Parathyroid adenoma (tissue), 2 donors: Measurements from ENCODE around the gene POU6F2.

ENCODE experiments used
- H2AFZ ChIP-seq: fragments of 300-600 bp; sonication (generic); one replicate; pipeline ENCODE4 v1.7.0; 2017; ENCODE audit warnings: antibody characterized with exemption, mild to moderate bottlenecking
- H3K27ac ChIP-seq: fragments of 300-600 bp; sonication (generic); one replicate; pipeline ENCODE4 v1.7.0; 2017
- H3K27me3 ChIP-seq: fragments of 300-600 bp; sonication (generic); one replicate; pipeline ENCODE4 v1.7.0; 2017; ENCODE audit warnings: low read length; ENCODE audit not compliant: control insufficient read depth, insufficient read depth
- H3K36me3 ChIP-seq: fragments of 300-600 bp; sonication (generic); one replicate; pipeline ENCODE4 v1.7.0; 2017; ENCODE audit warnings: low read length; ENCODE audit not compliant: control insufficient read depth, insufficient read depth
- H3K4me1 ChIP-seq: fragments of 300-600 bp; sonication (generic); one replicate; pipeline ENCODE4 v1.7.0; 2017; ENCODE audit warnings: control low read depth
- H3K4me2 ChIP-seq: fragments of 300-600 bp; sonication (generic); one replicate; pipeline ENCODE4 v1.7.0; 2017; ENCODE audit warnings: low read length
- H3K4me3 ChIP-seq: fragments of 300-600 bp; sonication (generic); one replicate; pipeline ENCODE4 v1.7.0; 2017; ENCODE audit warnings: low read depth, low read length
- H3K79me2 ChIP-seq: fragments of 300-600 bp; sonication (generic); one replicate; pipeline ENCODE4 v1.7.0; 2017; ENCODE audit warnings: control low read depth
- H3K9ac ChIP-seq: fragments of 300-600 bp; sonication (generic); one replicate; pipeline ENCODE4 v1.7.0; 2017; ENCODE audit warnings: mild to moderate bottlenecking
- H3K9me3 ChIP-seq: fragments of 300-600 bp; sonication (generic); one replicate; pipeline ENCODE4 v1.7.0; 2017; ENCODE audit warnings: low read length; ENCODE audit not compliant: control insufficient read depth
- CTCF ChIP-seq: fragments of 300-600 bp; sonication (generic); IDR thresholded peaks from one replicate; pipeline ENCODE4 v1.7.0; 2017; ENCODE audit warnings: antibody characterized with exemption, mild to moderate bottlenecking
- donor health status: primary hyperparathyroidism.

Gene POU6F2

GRCh38 chr7:38973760-38974159 lies 3.9 kb upstream of the POU6F2 start:
- H2AFZ ChIP-seq = no peak overlapping the region
- no peaks in the 10 kb centered on the region for H3K79me2 ChIP-seq
- no peaks in the 10 kb centered on the region for H3K27me3 ChIP-seq
- H3K36me3 ChIP-seq = no peaks in the 10 kb centered on the region
- H3K9me3 ChIP-seq = no peaks in the 10 kb centered on the region
- H3K27ac ChIP-seq = no peak overlapping the region
- no peak overlapping the region for H3K9ac ChIP-seq
- H3K4me3 ChIP-seq = no peak overlapping the region
- no peak overlapping the region for H3K4me2 ChIP-seq
- no peaks in the 10 kb centered on the region for H3K4me1 ChIP-seq
- no peak for TF ChIP-seq CTCF

- Histone ChIP-seq H3K4me3 (no peak overlapping the region), H3K9me3 (peaks cover 3% of the 10 kb centered on the region), H3K79me2 (no peaks in the 10 kb centered on the region), H3K9ac (no peak overlapping the region), H2AFZ (no peak overlapping the region), H3K4me1 (no peaks in the 10 kb centered on the region), H3K4me2 (no peak overlapping the region), H3K27ac (no peak overlapping the region), H3K36me3 (no peaks in the 10 kb centered on the region), H3K27me3 (no peaks in the 10 kb centered on the region)
- TF ChIP-seq CTCF = no peak
These were observed 1.7 kb upstream of the POU6F2 start for GRCh38 chr7:38975944-38976392.

GRCh38 chr7:38978491-38978890 lies 782 bp downstream of the POU6F2 start:
- Histone ChIP-seq H3K27me3 (no peaks in the 10 kb centered on the region), H3K4me2 (no peak overlapping the region), H3K36me3 (no peaks in the 10 kb centered on the region), H3K27ac (no peak overlapping the region), H3K4me1 (no peaks in the 10 kb centered on the region), H3K79me2 (no peaks in the 10 kb centered on the region), H3K4me3 (no peak overlapping the region), H2AFZ (no peak overlapping the region), H3K9me3 (peaks cover 3% of the 10 kb centered on the region), H3K9ac (no peak overlapping the region)
- TF ChIP-seq CTCF = no peak

GRCh38 chr7:38992203-38992602 lies 14.5 kb downstream of the POU6F2 start:
- Histone ChIP-seq H3K27ac (no peak overlapping the region), H3K4me2 (no peak overlapping the region), H3K4me1 (no peaks in the 10 kb centered on the region), H3K79me2 (no peaks in the 10 kb centered on the region), H3K36me3 (no peaks in the 10 kb centered on the region), H3K9ac (no peak overlapping the region), H3K27me3 (peaks cover 3% of the 10 kb centered on the region), H3K4me3 (no peak overlapping the region), H3K9me3 (no peaks in the 10 kb centered on the region), H2AFZ (no peak overlapping the region)
- TF ChIP-seq CTCF = no peak

GRCh38 chr7:39001595-39001994 lies 23.9 kb downstream of the POU6F2 start:
- Histone ChIP-seq H3K4me2 (no peak overlapping the region), H3K36me3 (no peaks in the 10 kb centered on the region), H3K9ac (no peak overlapping the region), H3K27me3 (no peaks in the 10 kb centered on the region), H3K9me3 (no peaks in the 10 kb centered on the region), H3K79me2 (no peaks in the 10 kb centered on the region), H3K4me3 (no peak overlapping the region), H3K4me1 (no peaks in the 10 kb centered on the region), H2AFZ (no peak overlapping the region), H3K27ac (no peak overlapping the region)
- TF ChIP-seq CTCF = no peak
